ENCODE results near the gene EHF. TPM values are rescaled to one million over a fixed set of nuclear protein-coding genes. Genes with fewer than 3 reads are reported as not detected.

EHF gene
- total RNA-seq, 6 experiments from 2014 or later = 0.09 TPM; not detected in 5

GRCh38 chr11:34595960-34596644 lies 24.8 kb upstream of the EHF start:
- Mint-ChIP-seq H3K4me3 (no peak overlapping the region), H3K4me1 (ENCODE audit: low read depth) (peaks cover 37% of the 10 kb centered on the region), H3K9me3 (peaks cover 13% of the 10 kb centered on the region), H3K27ac (no peak overlapping the region), H3K27me3 (ENCODE audit: insufficient read depth) (peaks cover 6% of the 10 kb centered on the region), H3K36me3 (ENCODE audit: low read depth) (peaks cover 35% of the 10 kb centered on the region)
- no peak for DNase-seq
- TF ChIP-seq, protein P1, sequence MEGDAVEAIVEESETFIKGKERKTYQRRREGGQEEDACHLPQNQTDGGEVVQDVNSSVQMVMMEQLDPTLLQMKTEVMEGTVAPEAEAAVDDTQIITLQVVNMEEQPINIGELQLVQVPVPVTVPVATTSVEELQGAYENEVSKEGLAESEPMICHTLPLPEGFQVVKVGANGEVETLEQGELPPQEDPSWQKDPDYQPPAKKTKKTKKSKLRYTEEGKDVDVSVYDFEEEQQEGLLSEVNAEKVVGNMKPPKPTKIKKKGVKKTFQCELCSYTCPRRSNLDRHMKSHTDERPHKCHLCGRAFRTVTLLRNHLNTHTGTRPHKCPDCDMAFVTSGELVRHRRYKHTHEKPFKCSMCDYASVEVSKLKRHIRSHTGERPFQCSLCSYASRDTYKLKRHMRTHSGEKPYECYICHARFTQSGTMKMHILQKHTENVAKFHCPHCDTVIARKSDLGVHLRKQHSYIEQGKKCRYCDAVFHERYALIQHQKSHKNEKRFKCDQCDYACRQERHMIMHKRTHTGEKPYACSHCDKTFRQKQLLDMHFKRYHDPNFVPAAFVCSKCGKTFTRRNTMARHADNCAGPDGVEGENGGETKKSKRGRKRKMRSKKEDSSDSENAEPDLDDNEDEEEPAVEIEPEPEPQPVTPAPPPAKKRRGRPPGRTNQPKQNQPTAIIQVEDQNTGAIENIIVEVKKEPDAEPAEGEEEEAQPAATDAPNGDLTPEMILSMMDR (IDR thresholded peaks at IDR 0.05) = no peak

- Mint-ChIP-seq H3K4me3 (peak overlapping the region; percentile 76), H3K4me1 (ENCODE audit: low read depth) (peaks cover 50% of the 10 kb centered on the region), H3K36me3 (ENCODE audit: low read depth) (peaks cover 16% of the 10 kb centered on the region), H3K27me3 (ENCODE audit: insufficient read depth) (peaks cover 4% of the 10 kb centered on the region), H3K9me3 (no peaks in the 10 kb centered on the region), H3K27ac (peak overlapping the region; percentile 96)
- DNase-seq = peak; percentile 90
- TF ChIP-seq, protein P1 (IDR thresholded peaks at IDR 0.05) = no peak
These were observed 21.4 kb upstream of the EHF start for GRCh38 chr11:34599406-34599945.

GRCh38 chr11:34600339-34601084 lies 20.4 kb upstream of the EHF start:
- H3K36me3 Mint-ChIP-seq (ENCODE audit: low read depth) = peaks cover 12% of the 10 kb centered on the region
- peaks cover 52% of the 10 kb centered on the region for H3K4me1 Mint-ChIP-seq (ENCODE audit: low read depth)
- H3K9me3 Mint-ChIP-seq = no peaks in the 10 kb centered on the region
- TF ChIP-seq, protein P1 (IDR thresholded peaks at IDR 0.05) = no peak
- peak overlapping the region; percentile 96 for H3K27ac Mint-ChIP-seq
- H3K4me3 Mint-ChIP-seq = peak overlapping the region; percentile 76; the same call in 1 of the 2 replicates
- peaks cover 2% of the 10 kb centered on the region for H3K27me3 Mint-ChIP-seq (ENCODE audit: insufficient read depth)
- DNase-seq = no peak

- TF ChIP-seq, protein P1 (IDR thresholded peaks at IDR 0.05) = no peak
These were observed 19.8 kb upstream of the EHF start for GRCh38 chr11:34601085-34601444.

GRCh38 chr11:34601609-34602008 lies 19.3 kb upstream of the EHF start:
- Mint-ChIP-seq H3K27me3 (ENCODE audit: insufficient read depth) (peaks cover 2% of the 10 kb centered on the region), H3K36me3 (ENCODE audit: low read depth) (peaks cover 4% of the 10 kb centered on the region; the same call in 1 of the 2 replicates), H3K27ac (peak overlapping the region; percentile 14; the same call in 1 of the 2 replicates), H3K4me3 (no peak overlapping the region), H3K9me3 (no peaks in the 10 kb centered on the region), H3K4me1 (ENCODE audit: low read depth) (peaks cover 60% of the 10 kb centered on the region)
- TF ChIP-seq, protein P1 (IDR thresholded peaks at IDR 0.05) = no peak
- no peak for DNase-seq

More at GRCh38 chr11:34601085-34601444, 19.8 kb upstream of the EHF start:
- no peak for DNase-seq
- Mint-ChIP-seq H3K4me1 (ENCODE audit: low read depth) (peaks cover 58% of the 10 kb centered on the region), H3K9me3 (no peaks in the 10 kb centered on the region), H3K27ac (peak overlapping the region; percentile 96; the same call in 1 of the 2 replicates), H3K4me3 (no peak overlapping the region), H3K27me3 (ENCODE audit: insufficient read depth) (peaks cover 2% of the 10 kb centered on the region), H3K36me3 (ENCODE audit: low read depth) (peaks cover 7% of the 10 kb centered on the region)

Data from HFFc6 (cell line).